GM21576 (cell line): ENCODE data around the gene KLHL1.
"Not testable (repeated sequence)": the region's sequence is repeated elsewhere in the genome, so short reads cannot be mapped to it uniquely, and the experiment has no call there.

Source experiments
- ATAC-seq: cut with Tn5 transposase; IDR thresholded peaks from one replicate; pipeline ENCODE4 v1.9.1; 2021; ENCODE audit warnings: mild to moderate bottlenecking, moderate library complexity; ENCODE audit not compliant: unreplicated experiment

KLHL1 gene

GRCh38 chr13:70108356-70109105 lies at the start of gene KLHL1:
TSS of gene KLHL1 (minus strand) at chr13:70108452. CDS start at chr13:70107699, 753 bp downstream.
- no peak for ATAC-seq

GRCh38 chr13:70142658-70143057 lies 34.4 kb upstream of the KLHL1 start:
- ATAC-seq, result not testable (repeated sequence)

- ATAC-seq, result no peak
Observed at GRCh38 chr13:70128098-70128497, 19.8 kb upstream of the KLHL1 start.

GRCh38 chr13:70125693-70126092 lies 17.4 kb upstream of the KLHL1 start:
- ATAC-seq, result no peak

GRCh38 chr13:70117338-70117905 lies 9.2 kb upstream of the KLHL1 start:
- no peak for ATAC-seq

- ATAC-seq, result no peak
Observed at GRCh38 chr13:70107498-70108281, 562 bp downstream of the KLHL1 start, which contains the start of gene ATXN8OS. TSS of gene ATXN8OS (plus strand) at chr13:70107826.

- no peak for ATAC-seq
Observed at GRCh38 chr13:70107125-70107497, 1.1 kb downstream of the KLHL1 start.

GRCh38 chr13:70104481-70104880 lies 3.8 kb downstream of the KLHL1 start:
- no peak for ATAC-seq

- ATAC-seq, result no peak
Observed at GRCh38 chr13:70098669-70099068, 9.6 kb downstream of the KLHL1 start.

GRCh38 chr13:70090036-70090723 lies 18.1 kb downstream of the KLHL1 start:
- peak; percentile 60 for ATAC-seq

GRCh38 chr13:70088926-70089325 lies 19.3 kb downstream of the KLHL1 start:
- no peak for ATAC-seq

- no peak for ATAC-seq
Observed at GRCh38 chr13:70087247-70087646, 21.0 kb downstream of the KLHL1 start.

GRCh38 chr13:70080012-70080411 lies 28.2 kb downstream of the KLHL1 start:
- ATAC-seq, result no peak

GRCh38 chr13:70054572-70054971 lies 53.7 kb downstream of the KLHL1 start:
- no peak for ATAC-seq

- ATAC-seq, result no peak
Observed at GRCh38 chr13:70051531-70051930, 56.7 kb downstream of the KLHL1 start.

- ATAC-seq, result peak; percentile 53
Observed at GRCh38 chr13:70043685-70044084, 64.6 kb downstream of the KLHL1 start.

- no peak for ATAC-seq
Observed at GRCh38 chr13:70042193-70042592, 66.1 kb downstream of the KLHL1 start.

GRCh38 chr13:70034286-70034685 lies 74.0 kb downstream of the KLHL1 start:
- ATAC-seq, result no peak

GRCh38 chr13:70027551-70027950 lies 80.7 kb downstream of the KLHL1 start:
- no peak for ATAC-seq

GRCh38 chr13:70023516-70023915 lies 84.7 kb downstream of the KLHL1 start:
- ATAC-seq, result no peak

GRCh38 chr13:70022646-70023045 lies 85.6 kb downstream of the KLHL1 start:
- no peak for ATAC-seq
